Mesenchymal stem cell (in vitro differentiated cells and primary cell): ENCODE measurements around the gene ADAMTS18.

Experiments used
- DNase-seq: peaks from one replicate; pipeline ENCODE4 v3.0.0-alpha.2; 2013
- H2AFZ ChIP-seq: one replicate; pipeline ENCODE4 v1.6.1; 2013; ENCODE audit warnings: low read depth, mild to moderate bottlenecking, control low read depth, inconsistent platforms, low read length, moderate library complexity
- H2AK5ac ChIP-seq: 2 replicates; pipeline ENCODE4 v1.6.1; 2013; ENCODE audit warnings: low read length, moderate library complexity, mild to moderate bottlenecking, inconsistent platforms; ENCODE audit not compliant: severe bottlenecking
- H2BK120ac ChIP-seq: one replicate; pipeline ENCODE4 v1.6.1; 2013; ENCODE audit warnings: low read depth, mild to moderate bottlenecking, inconsistent platforms, low read length, moderate library complexity
- H2BK12ac ChIP-seq, 2 experiments: one replicate each; pipeline ENCODE4 v1.6.1; 2013; ENCODE audit warnings: inconsistent platforms in 2 of 2, low read length in 2 of 2, mild to moderate bottlenecking in 2 of 2, moderate library complexity in 2 of 2, control low read depth in 1 of 2
- H2BK15ac ChIP-seq: one replicate; pipeline ENCODE4 v1.6.1; 2013; ENCODE audit warnings: mild to moderate bottlenecking, low read depth, inconsistent platforms; ENCODE audit not compliant: poor library complexity, severe bottlenecking
- H2BK5ac ChIP-seq: 2 replicates; pipeline ENCODE4 v1.6.1; 2013; ENCODE audit warnings: low read depth, mild to moderate bottlenecking, low read length, control low read depth, inconsistent platforms; ENCODE audit not compliant: poor library complexity, severe bottlenecking
- H3K14ac ChIP-seq, 2 experiments: one replicate each; pipeline ENCODE4 v1.6.1; 2013; ENCODE audit warnings: inconsistent platforms in 2 of 2, low read length in 2 of 2, control low read depth in 1 of 2, mild to moderate bottlenecking in 1 of 2, moderate library complexity in 1 of 2
- H3K18ac ChIP-seq, 2 experiments: one replicate each; pipeline ENCODE4 v1.6.1; 2013; ENCODE audit warnings: inconsistent platforms in 2 of 2, low read length in 2 of 2, control low read depth in 1 of 2, low read depth in 1 of 2, mild to moderate bottlenecking in 1 of 2
- H3K23ac ChIP-seq, 2 experiments: one replicate each; pipeline ENCODE4 v1.6.1; 2013; ENCODE audit warnings: inconsistent platforms in 2 of 2, low read length in 2 of 2, mild to moderate bottlenecking in 2 of 2, moderate library complexity in 2 of 2, control low read depth in 1 of 2
- H3K27ac ChIP-seq: 2 replicates; pipeline ENCODE4 v1.5.1; 2013; ENCODE audit warnings: mild to moderate bottlenecking, moderate library complexity, low read length, control low read depth, inconsistent platforms; ENCODE audit not compliant: poor library complexity, severe bottlenecking
- H3K27me3 ChIP-seq, 2 experiments: 2 replicates each; pipeline versions ENCODE4 v1.6.1 to v1.7.0; 2013; ENCODE audit warnings: low read length in 2 of 2, mild to moderate bottlenecking in 2 of 2, moderate library complexity in 2 of 2, control low read depth in 1 of 2, inconsistent platforms in 1 of 2; ENCODE audit not compliant: control insufficient read depth in 1 of 2, insufficient read depth in 1 of 2
- H3K36me3 ChIP-seq, 2 experiments: 2 replicates each; pipeline versions ENCODE4 v1.6.1 to v1.7.0; 2013; ENCODE audit warnings: low read length in 2 of 2, control low read depth in 1 of 2, inconsistent platforms in 1 of 2, low read depth in 1 of 2, mild to moderate bottlenecking in 1 of 2; ENCODE audit not compliant: insufficient read depth in 2 of 2, control insufficient read depth in 1 of 2
- H3K4ac ChIP-seq, 2 experiments: one replicate each; pipeline ENCODE4 v1.6.1; 2013; ENCODE audit warnings: inconsistent platforms in 2 of 2, low read length in 2 of 2, mild to moderate bottlenecking in 2 of 2, moderate library complexity in 2 of 2, control low read depth in 1 of 2, low read depth in 1 of 2
- H3K4me1 ChIP-seq: 2 replicates; pipeline ENCODE4 v1.6.1; 2013; ENCODE audit warnings: low read depth, low read length, control low read depth; ENCODE audit not compliant: control insufficient read depth, insufficient read depth
- H3K4me2 ChIP-seq: 2 replicates; pipeline ENCODE4 v1.6.1; 2013; ENCODE audit warnings: low read length, mild to moderate bottlenecking, inconsistent platforms; ENCODE audit not compliant: poor library complexity, severe bottlenecking
- H3K4me3 ChIP-seq, 2 experiments: 2 replicates each; pipeline versions ENCODE4 v1.5.1 to v1.7.0; 2013; ENCODE audit warnings: low read length in 2 of 2, mild to moderate bottlenecking in 2 of 2, control low read depth in 1 of 2, low read depth in 1 of 2; ENCODE audit not compliant: insufficient read depth in 1 of 2
- H3K79me1 ChIP-seq: replicated peaks from 2 replicates; pipeline ENCODE4 v1.6.1; 2013; ENCODE audit warnings: mild to moderate bottlenecking, control low read depth, low read length, inconsistent platforms; ENCODE audit not compliant: poor library complexity, severe bottlenecking
- H3K9ac ChIP-seq: 2 replicates; pipeline ENCODE4 v1.7.0; 2013; ENCODE audit warnings: mild to moderate bottlenecking, low read length, moderate library complexity
- H3K9me3 ChIP-seq: 2 replicates; pipeline ENCODE4 v1.7.0; 2013; ENCODE audit warnings: mild to moderate bottlenecking, low read length; ENCODE audit not compliant: control insufficient read depth
- H4K8ac ChIP-seq: one replicate; pipeline ENCODE4 v1.6.1; 2013; ENCODE audit warnings: inconsistent platforms, mild to moderate bottlenecking, low read length, moderate library complexity
- H4K91ac ChIP-seq: one replicate; pipeline ENCODE4 v1.6.1; 2013; ENCODE audit warnings: mild to moderate bottlenecking, low read length, inconsistent platforms
- WGBS: methylation state at CpG from one replicate; pipeline ENCODE4 v1.1.7; 2013; ENCODE audit warnings: mixed read lengths; 5-methylcytosine and 5-hydroxymethylcytosine counted together

The ADAMTS18 gene

DNA sequence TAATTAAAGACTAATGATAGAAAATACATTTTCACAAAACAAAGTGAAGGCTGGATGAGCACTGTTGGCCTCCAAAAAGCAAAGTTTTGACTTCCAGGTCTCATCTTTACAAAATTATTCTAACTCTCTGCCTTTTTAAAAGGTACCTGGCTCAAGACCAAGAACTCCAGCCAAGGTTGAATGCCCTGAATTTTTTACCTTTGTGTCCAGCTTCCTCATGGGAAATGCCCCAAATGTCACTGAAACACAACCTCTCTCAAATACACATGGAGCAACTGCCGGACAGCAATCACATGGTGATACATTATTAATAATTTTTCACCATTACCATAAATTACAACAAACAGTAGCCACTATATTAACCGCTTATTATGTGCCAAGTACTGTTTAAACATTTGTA lies 32.2 kb downstream of the ADAMTS18 start:
- 83% methylated on average over 1 of the region's 2 CpGs for WGBS
- Histone ChIP-seq H2AFZ (no peak overlapping the region), H3K36me3 (no peaks in the 10 kb centered on the region)

DNA sequence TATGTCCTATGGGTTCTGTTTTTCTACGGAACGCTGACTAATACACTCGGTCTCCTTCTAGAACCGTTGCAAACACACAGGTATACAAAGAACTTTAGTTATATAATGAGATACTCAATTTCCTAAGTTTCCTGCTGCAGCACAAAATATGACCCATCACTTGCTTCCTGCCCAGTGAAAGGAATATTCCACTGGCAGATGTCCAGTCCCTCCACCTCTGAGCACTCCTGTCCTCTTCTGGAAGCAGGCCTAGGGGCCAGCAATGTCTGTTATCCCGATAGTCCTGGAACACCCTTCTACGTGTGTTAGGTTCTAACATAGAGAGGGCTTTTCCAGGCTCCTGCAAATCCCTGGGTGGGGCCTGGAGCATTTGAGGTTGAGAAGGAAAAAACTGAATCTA lies 32.7 kb downstream of the ADAMTS18 start:
- WGBS = 84% methylated on average over 6 of the region's 6 CpGs
- H3K27me3 ChIP-seq = peaks cover 0 to 7% of the 10 kb centered on the region in 2 experiments

More for the DNA sequence above, 32.2 kb downstream of the ADAMTS18 start:
- peaks cover 0 to 7% of the 10 kb centered on the region in 2 experiments for H3K27me3 ChIP-seq
- H2BK5ac ChIP-seq = no peak overlapping the region
- no peak overlapping the region for H2BK120ac ChIP-seq
- H3K14ac ChIP-seq = no peak overlapping the region
- no peak overlapping the region for H3K4ac ChIP-seq
- no peaks in the 10 kb centered on the region for H3K79me1 ChIP-seq
- H2BK12ac ChIP-seq = no peak overlapping the region
- no peak overlapping the region for H3K18ac ChIP-seq
- H3K23ac ChIP-seq = no peak overlapping the region
- no peak overlapping the region for H3K4me3 ChIP-seq
- H3K9ac ChIP-seq = no peak overlapping the region
- H3K4me1 ChIP-seq = no peaks in the 10 kb centered on the region
- no peak overlapping the region for H3K27ac ChIP-seq
- H2BK15ac ChIP-seq = no peak overlapping the region
- H4K8ac ChIP-seq = no peak overlapping the region
- no peak for DNase-seq
- H4K91ac ChIP-seq = no peak overlapping the region
- no peaks in the 10 kb centered on the region for H3K9me3 ChIP-seq
- no peak overlapping the region for H2AK5ac ChIP-seq
- H3K4me2 ChIP-seq = no peak overlapping the region

DNA sequence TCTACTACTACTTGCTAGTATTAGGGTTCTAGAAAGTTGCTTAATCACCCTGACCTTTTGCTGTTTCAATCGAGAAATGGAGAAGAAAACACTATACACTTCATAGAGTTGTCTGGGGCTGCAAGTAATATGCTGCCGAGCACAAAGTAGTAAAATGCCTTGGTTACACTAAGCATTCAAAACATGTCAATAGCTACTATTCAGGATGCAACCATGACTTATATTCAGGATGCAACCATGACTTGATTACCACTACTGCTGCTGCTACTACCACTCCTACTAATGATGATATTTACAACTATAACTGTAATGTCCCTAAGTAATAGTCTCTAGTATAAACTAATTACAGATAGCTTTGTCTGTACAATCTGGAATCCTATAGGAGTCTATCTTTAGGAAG lies 35.3 kb downstream of the ADAMTS18 start:
- no peak overlapping the region for H2AFZ ChIP-seq
- no peak overlapping the region for H3K9ac ChIP-seq
- DNase-seq = no peak
- peaks cover 0 to 12% of the 10 kb centered on the region in 2 experiments for H3K27me3 ChIP-seq
- H3K4me1 ChIP-seq = no peaks in the 10 kb centered on the region
- no peak overlapping the region for H4K8ac ChIP-seq
- H3K36me3 ChIP-seq = no peaks in the 10 kb centered on the region
- WGBS = 76% methylated on average over 2 of the region's 2 CpGs
- H2BK15ac ChIP-seq = no peak overlapping the region
- no peak overlapping the region for H3K4ac ChIP-seq
- H3K9me3 ChIP-seq = no peaks in the 10 kb centered on the region
- H3K23ac ChIP-seq = no peak overlapping the region
- no peak overlapping the region for H4K91ac ChIP-seq
- H3K27ac ChIP-seq = no peak overlapping the region
- H3K4me3 ChIP-seq = no peak overlapping the region
- no peak overlapping the region for H3K14ac ChIP-seq
- no peak overlapping the region for H2BK12ac ChIP-seq
- H2BK5ac ChIP-seq = no peak overlapping the region
- no peak overlapping the region for H3K18ac ChIP-seq
- H3K79me1 ChIP-seq = no peaks in the 10 kb centered on the region
- H2BK120ac ChIP-seq = no peak overlapping the region
- H3K4me2 ChIP-seq = no peak overlapping the region
- H2AK5ac ChIP-seq = no peak overlapping the region

More for the DNA sequence above, 32.7 kb downstream of the ADAMTS18 start:
- Histone ChIP-seq H3K18ac (no peak overlapping the region), H3K23ac (no peak overlapping the region), H2BK120ac (no peak overlapping the region), H3K36me3 (no peaks in the 10 kb centered on the region), H2BK5ac (no peak overlapping the region), H3K4me3 (no peak overlapping the region), H3K4ac (no peak overlapping the region), H4K91ac (no peak overlapping the region), H3K4me1 (no peaks in the 10 kb centered on the region), H2BK15ac (no peak overlapping the region), H3K4me2 (no peak overlapping the region), H2BK12ac (no peak overlapping the region), H3K79me1 (no peaks in the 10 kb centered on the region), H4K8ac (no peak overlapping the region), H3K9me3 (no peaks in the 10 kb centered on the region), H3K9ac (no peak overlapping the region), H2AFZ (no peak overlapping the region), H3K14ac (no peak overlapping the region), H3K27ac (no peak overlapping the region), H2AK5ac (no peak overlapping the region)
- DNase-seq = no peak

GRCh38 chr16:77399066-77399465 lies 35.8 kb downstream of the ADAMTS18 start:
- Histone ChIP-seq H3K4me2 (no peak overlapping the region), H3K4me3 (no peak overlapping the region), H3K79me1 (no peaks in the 10 kb centered on the region), H3K4me1 (no peaks in the 10 kb centered on the region), H2BK15ac (no peak overlapping the region), H3K4ac (no peak overlapping the region), H2BK12ac (no peak overlapping the region), H2AK5ac (no peak overlapping the region), H3K23ac (no peak overlapping the region), H4K91ac (no peak overlapping the region), H3K14ac (no peak overlapping the region), H3K18ac (no peak overlapping the region), H3K36me3 (no peaks in the 10 kb centered on the region), H4K8ac (no peak overlapping the region), H3K9me3 (no peaks in the 10 kb centered on the region), H2BK5ac (no peak overlapping the region), H3K27me3 (peaks cover 0 to 12% of the 10 kb centered on the region in 2 experiments), H3K9ac (no peak overlapping the region), H2BK120ac (no peak overlapping the region), H3K27ac (no peak overlapping the region), H2AFZ (no peak overlapping the region)
- DNase-seq = no peak
- 86% methylated on average over 1 of the region's 1 CpG for WGBS
